Superior temporal gyrus (tissue), 1 donor: ENCODE results near the gene PSMA7.
A peak's percentile ranks its signal among the peaks of the same experiment; 100 is the strongest.
"Not testable (repeated sequence)": the region's sequence is repeated elsewhere in the genome, so short reads cannot be mapped to it uniquely, and the experiment has no call there.

ENCODE experiments used
- DNase-seq: peaks from one replicate; pipeline ENCODE4 v3.0.0-alpha.2; 2016; ENCODE audit errors: extremely low spot score

The PSMA7 gene

DNA sequence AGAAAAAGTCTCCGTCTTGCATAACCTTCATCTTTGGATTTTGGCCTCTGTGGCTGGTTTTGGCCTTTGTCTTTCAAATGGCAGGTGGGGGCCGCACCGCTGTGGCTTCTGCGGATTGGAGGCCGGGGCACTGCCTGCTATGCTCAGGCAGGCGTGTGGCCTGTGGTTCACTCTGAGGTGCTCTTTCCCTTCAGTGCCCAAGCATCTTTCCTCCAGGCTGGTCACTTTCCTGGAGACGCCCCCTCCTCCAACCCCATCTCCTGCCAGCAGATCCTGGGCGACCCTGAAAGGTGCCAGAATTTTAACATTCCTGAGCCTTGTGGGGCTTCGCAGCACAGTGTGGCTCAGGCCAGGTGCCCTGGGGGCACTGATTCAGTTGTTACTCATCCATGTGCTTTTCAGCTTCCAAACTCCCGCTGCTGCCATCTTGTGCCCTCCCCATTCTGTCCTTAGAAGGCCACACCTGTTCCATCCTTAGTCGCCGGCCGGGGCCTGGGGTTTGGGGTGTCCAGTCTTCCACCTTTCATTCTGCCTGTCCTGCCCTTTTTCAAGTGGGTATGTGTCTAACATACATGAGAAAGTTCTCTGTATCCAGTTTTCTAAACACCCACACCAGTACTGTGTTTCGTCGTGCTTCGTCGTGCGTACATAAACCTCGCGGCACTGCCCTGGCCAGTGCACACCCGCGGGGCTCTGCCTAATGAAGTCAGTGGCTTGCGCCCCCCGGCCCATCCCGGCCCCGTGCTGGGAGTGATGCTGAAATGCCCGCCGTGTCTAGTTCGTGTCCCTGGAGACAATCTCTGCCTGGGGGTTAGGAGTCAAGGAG, 12.4 kb upstream of the PSMA7 start:
- no peak for DNase-seq

- DNase-seq = no peak
Measured at GRCh38 chr20:62151835-62152364, 8.7 kb upstream of the PSMA7 start.

DNA sequence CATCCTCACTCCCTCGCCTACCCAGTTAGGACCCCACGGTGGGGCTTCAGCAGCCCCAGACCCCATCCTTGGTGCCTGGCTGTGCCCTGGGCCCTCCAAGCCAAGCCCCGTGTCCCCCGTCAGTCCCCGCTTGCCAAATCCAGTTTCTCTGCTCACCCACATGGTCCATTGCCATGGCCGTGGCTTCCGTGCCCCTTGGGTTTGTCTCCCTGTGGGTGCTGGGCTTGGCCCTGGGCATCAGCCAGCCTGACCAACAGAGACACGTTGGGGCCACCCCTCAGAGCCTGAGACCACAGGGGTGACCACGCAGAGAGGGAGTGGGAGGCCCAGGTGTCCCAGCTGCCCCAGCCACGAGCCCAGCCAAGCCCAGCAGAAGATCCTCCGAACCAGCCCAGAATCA, 8.0 kb upstream of the PSMA7 start:
- no peak for DNase-seq

DNA sequence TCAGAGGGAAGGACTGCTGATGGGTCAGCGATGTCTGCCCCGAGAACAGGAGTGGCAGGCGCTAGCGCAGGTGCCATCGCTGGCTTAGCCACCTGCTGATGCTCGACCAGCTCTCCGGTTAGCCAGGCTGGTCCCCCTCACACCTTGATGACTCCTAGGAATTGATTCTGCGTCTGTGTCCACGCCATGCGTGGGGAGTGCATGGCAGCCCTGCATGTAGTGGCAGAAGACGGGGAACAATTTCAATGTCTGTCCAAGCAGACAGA, 7.0 kb upstream of the PSMA7 start:
- DNase-seq = no peak

GRCh38 chr20:62149532-62150309, 6.5 kb upstream of the PSMA7 start:
- DNase-seq = peak; percentile 25

DNA sequence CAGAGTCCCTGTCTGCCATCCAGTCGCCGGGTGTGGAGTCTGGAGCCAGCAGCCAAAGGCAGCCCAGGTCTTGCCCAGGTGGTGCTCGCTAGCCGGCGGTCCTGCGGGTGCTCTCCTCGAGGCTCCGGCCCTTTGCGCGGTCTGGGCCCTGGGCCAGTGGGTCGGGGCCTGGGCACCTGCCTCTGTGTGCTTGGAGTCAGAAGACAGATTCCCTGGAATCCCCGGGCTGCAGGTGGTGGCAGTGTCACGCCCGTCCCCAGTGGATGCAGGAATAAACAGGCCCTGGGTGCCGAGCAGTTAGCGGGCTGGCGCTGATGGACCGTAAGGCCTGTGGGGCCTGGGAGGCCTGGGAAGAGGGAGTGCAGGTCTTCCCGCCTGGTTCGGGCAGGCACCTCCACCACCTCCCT, 5.7 kb upstream of the PSMA7 start:
- DNase-seq = no peak

GRCh38 chr20:62148383-62148782, 5.2 kb upstream of the PSMA7 start:
- not testable (repeated sequence) for DNase-seq

GRCh38 chr20:62147528-62147927, 4.3 kb upstream of the PSMA7 start:
- no peak for DNase-seq

DNA sequence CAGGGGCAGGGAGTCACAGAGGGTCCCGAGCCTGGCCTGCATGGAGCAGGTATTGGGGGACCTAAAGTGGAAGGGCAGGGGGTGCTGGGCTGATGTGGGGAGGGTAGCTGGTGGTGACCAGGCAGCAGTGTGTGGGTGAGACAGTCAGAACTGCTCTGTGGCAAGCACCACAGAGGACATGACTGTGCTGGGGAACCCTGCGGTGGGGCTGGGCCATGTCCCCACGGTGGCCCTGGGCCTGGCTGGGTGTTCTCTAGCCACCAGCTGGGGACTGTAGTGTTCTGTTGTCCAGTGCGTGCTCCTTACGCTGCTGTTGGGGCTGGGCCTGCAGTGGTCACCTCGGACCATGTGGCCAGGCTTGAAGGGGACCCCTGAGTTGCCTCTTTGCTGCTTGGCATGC, 3.9 kb upstream of the PSMA7 start:
- no peak for DNase-seq

GRCh38 chr20:62146019-62146755, 3.0 kb upstream of the PSMA7 start:
- DNase-seq = no peak

DNA sequence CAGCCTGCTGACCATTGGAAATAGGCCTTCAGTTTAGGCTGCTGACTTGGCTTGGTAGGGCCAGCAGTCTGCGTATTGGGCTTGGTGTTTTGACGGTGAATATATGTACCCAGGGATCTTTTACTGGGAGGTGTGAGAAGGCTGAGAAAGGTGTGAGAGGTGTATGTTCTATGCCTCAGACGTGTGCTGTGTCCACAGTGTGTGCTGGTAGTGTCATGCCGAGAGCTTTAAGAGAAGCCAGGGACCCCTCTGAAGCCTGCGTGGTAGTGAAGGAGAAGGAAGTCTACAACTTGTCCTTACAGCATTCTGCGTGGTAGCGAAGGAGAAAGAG, 2.5 kb upstream of the PSMA7 start:
- DNase-seq = no peak

GRCh38 chr20:62143957-62144825, 997 bp upstream of the PSMA7 start:
- peak; percentile 30 for DNase-seq

DNA sequence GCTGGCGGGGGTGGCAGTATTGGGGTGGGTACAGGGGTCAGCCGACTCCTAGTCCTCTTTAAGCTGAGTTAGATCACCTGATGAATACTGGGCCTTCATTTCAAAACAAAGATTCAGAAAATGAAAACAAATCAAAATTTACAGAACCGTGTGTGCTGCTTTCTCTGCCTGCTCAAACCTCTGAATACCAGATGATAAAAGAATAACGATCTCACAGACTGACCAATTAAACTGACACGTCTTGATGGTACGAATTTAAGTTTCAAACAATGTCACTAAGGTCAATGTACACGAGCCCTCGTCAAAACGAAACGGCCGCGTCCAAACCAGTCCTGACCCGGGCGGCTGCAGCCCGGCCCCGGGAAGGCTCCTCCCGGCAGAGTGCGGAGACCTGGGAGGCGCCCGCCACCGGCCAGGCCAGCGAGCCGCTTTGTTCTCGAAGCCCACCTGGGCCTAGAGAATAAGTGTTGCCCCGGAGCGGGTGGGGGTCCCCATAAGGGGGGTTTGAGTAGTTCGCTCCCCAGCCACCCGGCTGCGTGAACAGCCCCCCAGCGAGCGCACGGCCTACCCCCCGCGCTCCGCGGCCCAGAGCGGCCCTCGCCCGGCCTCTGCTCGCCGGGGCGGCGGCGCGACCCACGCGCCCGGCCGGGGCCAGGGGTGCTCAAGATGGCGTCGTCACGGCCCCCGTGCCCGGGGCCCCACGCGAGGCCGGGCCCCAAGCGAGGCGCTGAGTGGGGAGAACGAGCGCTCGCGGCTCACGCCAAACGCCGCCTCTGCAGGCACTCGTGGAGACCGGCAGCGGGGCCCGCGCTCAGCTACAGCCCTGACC, 728 bp downstream of the PSMA7 start:
- DNase-seq = peak; percentile 16

DNA sequence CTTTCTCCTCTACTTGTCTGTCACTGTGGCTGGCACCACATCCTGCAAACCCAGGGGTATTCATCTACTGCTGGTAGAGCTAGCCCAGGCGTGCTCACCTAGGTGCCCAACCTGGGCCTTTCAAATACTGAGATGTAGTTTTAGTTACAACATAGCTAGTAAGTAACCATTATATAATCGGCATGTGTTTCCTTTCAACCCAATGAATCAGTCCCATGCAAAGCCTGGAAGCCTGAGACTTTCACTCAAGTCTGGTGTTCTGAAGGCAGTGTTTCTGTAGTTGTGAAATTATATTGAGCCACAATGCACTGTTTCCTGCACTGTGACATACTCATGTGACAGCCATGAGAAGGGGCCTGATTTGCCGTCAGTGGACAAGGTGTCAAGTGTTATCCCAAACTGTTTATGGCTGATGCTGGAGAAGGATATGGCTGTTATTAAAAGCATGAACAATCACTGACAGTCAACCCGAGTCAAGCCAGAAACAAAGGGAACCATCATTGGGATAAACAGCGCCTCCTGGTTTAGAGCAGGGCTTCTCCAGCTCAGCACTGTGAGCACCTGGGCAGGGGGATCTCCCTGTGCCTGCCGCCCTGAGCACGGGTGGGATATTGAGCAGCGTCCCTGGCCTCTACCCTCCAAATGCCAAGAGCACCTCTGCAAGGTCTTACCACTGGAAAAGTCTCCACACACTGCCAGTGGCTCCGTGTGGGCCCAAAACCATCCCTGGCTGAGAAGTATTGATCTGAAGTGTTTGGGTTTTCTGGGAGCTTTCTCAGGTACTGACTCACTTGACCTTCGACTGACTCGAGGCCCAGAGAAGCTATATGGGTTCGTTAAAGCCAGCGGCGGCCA, 1.6 kb downstream of the PSMA7 start:
- DNase-seq = peak; percentile 19

GRCh38 chr20:62141043-62141396, 2.2 kb downstream of the PSMA7 start:
- DNase-seq = no peak

DNA sequence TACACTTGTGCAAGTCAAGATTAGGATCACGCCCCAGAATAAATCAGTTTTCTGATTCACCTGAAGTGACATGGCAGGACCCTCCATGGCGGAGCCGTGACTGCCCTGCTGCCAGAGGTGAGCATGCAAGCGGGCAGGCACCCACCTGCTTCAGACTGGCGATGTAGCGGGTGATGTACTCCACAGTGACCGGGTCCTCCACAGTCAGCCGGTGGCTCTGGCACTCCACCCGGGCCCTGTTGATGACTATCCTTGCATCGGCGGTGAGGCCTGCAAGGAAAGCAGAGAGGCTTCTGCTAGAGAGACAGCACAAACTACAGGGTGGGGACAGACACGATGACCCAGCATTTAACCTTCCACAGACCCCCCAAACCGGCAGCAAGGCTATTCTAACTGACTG, 3.6 kb downstream of the PSMA7 start:
- DNase-seq = no peak

DNA sequence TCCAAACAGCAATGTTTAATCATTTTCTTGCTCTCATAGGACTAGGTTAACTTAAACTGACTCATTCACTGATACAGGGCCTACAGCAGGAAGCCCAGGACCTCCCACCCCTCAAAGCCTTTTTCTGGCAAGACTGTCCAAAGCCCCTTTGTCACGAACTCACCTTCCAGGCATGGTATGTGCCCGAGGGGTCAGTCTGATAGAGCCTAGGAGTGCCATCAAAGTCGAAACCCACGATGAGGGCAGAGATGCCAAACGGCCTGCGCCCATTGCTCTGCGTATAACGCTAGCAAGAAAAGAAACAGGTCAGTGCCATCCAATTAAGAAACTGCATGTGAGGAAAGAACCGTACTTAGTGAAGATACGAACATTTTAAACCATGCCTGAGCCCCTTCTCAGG, 4.3 kb downstream of the PSMA7 start:
- DNase-seq = no peak

DNA sequence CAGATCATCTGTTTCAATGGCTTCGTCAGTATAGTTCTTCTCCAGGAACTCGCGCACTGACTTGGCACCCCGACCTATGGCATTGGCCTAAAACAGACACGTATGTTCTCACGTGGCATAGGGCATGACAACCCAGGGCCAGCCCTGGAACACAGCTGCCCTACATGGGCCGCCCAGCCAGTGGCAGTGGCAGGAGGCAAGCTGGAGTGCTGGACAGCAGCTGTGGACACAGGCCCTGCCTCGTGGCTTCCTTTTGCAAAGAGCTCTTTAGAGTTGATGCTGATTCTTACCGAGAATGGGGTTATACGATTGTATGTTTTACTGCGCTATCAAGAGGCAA, 5.0 kb downstream of the PSMA7 start:
- DNase-seq = no peak

- no peak for DNase-seq
Measured at GRCh38 chr20:62137478-62138203, 5.6 kb downstream of the PSMA7 start.

DNA sequence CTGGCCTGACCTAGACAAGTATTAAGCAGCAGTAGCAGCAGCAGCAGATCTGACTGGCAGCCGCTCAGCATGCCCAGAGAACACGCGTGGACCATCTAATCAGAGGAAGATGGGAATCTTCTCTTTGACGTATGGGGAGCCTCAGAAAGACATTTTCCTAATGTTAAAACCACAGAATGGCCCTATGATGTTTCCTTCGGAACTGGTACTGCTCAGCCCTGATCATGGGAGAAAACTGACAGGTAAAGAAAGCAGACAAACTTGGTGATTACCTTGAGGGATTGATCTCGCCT, 6.2 kb downstream of the PSMA7 start:
- no peak for DNase-seq
